ENCODE measurements around the gene BCL11B. TPM values are rescaled to one million over a fixed set of nuclear protein-coding genes. Genes with fewer than 3 reads are reported as not detected.

BCL11B gene
- total RNA-seq, 1 donor from 2014 or later = 1.0 TPM

DNA sequence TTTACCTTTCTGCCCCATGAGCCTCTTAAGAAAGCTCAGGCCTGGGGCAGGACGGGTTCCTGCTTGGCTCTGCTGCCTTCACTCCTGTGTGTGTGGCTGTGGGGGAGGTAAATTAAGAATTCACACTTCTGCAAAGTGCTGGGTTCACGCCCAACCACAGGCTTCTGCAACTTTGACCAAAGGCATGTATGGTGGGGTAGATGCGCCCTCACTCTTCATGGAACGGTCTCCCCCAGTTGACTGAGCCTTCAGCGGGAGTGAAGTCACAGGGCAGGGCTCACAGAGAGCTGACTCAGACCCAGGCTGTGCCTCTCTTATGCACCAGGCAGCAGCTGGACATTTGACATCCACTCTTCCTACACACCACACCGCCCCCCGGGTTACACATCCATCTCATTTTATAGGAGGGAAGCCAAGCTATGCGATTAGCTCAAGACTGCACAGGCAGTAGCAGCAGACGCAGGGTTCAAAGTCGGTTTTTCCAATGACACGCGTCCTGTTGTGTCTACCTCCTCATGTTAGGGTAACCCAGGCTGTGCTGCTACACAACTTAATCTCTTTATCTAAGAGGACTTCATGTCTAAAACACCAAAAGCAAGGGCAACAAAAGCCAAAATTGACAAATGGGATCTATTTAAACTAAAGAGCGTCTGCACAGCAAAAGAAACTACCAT is 15.4 kb upstream of the BCL11B start:
- H3K9me3 Mint-ChIP-seq (ENCODE audit: unreplicated experiment) = no peaks in the 10 kb centered on the region
- no peak overlapping the region for H3K4me3 Mint-ChIP-seq (ENCODE audit: unreplicated experiment)
- no peaks in the 10 kb centered on the region for H3K4me1 Mint-ChIP-seq (ENCODE audit: unreplicated experiment)
- no peak overlapping the region for H3K27ac Mint-ChIP-seq (ENCODE audit: unreplicated experiment)
- H3K27me3 Mint-ChIP-seq (ENCODE audit: unreplicated experiment) = peaks cover 5% of the 10 kb centered on the region
- H3K36me3 Mint-ChIP-seq (ENCODE audit: low read depth, unreplicated experiment) = peaks cover 4% of the 10 kb centered on the region
- TF ChIP-seq, protein P1, sequence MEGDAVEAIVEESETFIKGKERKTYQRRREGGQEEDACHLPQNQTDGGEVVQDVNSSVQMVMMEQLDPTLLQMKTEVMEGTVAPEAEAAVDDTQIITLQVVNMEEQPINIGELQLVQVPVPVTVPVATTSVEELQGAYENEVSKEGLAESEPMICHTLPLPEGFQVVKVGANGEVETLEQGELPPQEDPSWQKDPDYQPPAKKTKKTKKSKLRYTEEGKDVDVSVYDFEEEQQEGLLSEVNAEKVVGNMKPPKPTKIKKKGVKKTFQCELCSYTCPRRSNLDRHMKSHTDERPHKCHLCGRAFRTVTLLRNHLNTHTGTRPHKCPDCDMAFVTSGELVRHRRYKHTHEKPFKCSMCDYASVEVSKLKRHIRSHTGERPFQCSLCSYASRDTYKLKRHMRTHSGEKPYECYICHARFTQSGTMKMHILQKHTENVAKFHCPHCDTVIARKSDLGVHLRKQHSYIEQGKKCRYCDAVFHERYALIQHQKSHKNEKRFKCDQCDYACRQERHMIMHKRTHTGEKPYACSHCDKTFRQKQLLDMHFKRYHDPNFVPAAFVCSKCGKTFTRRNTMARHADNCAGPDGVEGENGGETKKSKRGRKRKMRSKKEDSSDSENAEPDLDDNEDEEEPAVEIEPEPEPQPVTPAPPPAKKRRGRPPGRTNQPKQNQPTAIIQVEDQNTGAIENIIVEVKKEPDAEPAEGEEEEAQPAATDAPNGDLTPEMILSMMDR (IDR thresholded peaks at IDR 0.05; ENCODE audit: unreplicated experiment) = no peak
- DNase-seq (ENCODE audit: low spot score) = no peak

DNA sequence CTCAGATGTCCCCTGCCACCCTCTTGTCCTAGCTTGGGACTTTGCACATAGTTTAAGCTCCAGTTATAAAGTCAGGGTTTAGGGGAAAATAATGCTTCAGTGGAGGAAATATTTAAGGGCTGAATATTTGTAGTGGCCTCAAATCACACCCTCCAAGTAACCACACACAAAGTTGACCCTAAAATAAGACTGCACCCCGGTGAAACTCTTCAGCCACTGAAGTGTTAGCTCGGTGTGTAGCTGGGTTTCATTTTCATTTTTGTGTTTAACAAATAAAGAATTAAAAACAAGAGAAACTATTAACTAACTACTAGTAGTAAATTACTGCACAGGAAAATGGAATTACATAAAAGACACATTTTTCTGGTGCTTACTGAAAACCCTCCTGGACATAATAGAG is 14.8 kb upstream of the BCL11B start:
- H3K4me3 Mint-ChIP-seq (ENCODE audit: unreplicated experiment) = no peak overlapping the region
- peaks cover 4% of the 10 kb centered on the region for H3K36me3 Mint-ChIP-seq (ENCODE audit: low read depth, unreplicated experiment)
- TF ChIP-seq, protein P1 (IDR thresholded peaks at IDR 0.05; ENCODE audit: unreplicated experiment) = no peak
- H3K27ac Mint-ChIP-seq (ENCODE audit: unreplicated experiment) = no peak overlapping the region
- H3K4me1 Mint-ChIP-seq (ENCODE audit: unreplicated experiment) = no peaks in the 10 kb centered on the region
- H3K9me3 Mint-ChIP-seq (ENCODE audit: unreplicated experiment) = no peaks in the 10 kb centered on the region
- peaks cover 7% of the 10 kb centered on the region for H3K27me3 Mint-ChIP-seq (ENCODE audit: unreplicated experiment)
- DNase-seq (ENCODE audit: low spot score) = no peak

DNA sequence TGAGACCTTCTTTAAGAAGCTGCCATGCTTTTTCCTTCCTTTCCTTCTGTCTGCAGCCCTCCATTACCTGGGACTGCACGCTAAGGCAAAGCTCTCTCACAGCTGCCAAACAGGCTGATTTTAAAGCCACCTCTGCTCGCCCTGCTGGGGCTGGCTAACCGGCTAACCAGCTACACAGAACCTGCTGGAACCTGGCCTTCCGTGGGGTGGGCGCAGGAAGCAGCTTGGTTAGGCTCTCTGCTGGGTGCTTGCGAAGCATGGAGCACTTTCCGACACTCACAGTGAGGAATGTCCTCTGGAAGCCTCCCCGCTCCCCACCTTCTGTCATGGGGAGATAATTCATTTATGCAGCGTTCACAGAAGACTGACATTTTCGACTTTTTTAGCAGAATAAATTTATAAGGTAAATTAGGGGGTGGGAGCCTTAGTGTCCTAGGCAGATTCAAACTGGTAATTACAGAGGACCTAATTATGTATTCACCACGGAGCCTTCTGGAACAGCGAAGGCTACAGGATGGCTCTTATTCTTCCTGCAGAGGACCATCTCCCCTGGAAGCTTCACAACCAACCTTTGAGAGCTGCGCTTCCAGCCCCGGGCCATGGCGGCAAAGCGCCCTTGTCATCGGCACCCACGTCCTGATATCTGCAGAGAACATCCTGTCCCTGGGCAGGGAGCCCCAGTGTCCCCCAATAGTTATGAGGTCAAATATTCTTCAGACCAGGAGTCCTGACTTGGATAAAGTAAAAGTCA is 12.4 kb upstream of the BCL11B start:
- H3K27ac Mint-ChIP-seq (ENCODE audit: unreplicated experiment) = no peak overlapping the region
- no peaks in the 10 kb centered on the region for H3K9me3 Mint-ChIP-seq (ENCODE audit: unreplicated experiment)
- no peaks in the 10 kb centered on the region for H3K4me1 Mint-ChIP-seq (ENCODE audit: unreplicated experiment)
- DNase-seq (ENCODE audit: low spot score) = no peak
- H3K4me3 Mint-ChIP-seq (ENCODE audit: unreplicated experiment) = no peak overlapping the region
- no peaks in the 10 kb centered on the region for H3K36me3 Mint-ChIP-seq (ENCODE audit: low read depth, unreplicated experiment)
- TF ChIP-seq, protein P1 (IDR thresholded peaks at IDR 0.05; ENCODE audit: unreplicated experiment) = no peak
- H3K27me3 Mint-ChIP-seq (ENCODE audit: unreplicated experiment) = peaks cover 4% of the 10 kb centered on the region

DNA sequence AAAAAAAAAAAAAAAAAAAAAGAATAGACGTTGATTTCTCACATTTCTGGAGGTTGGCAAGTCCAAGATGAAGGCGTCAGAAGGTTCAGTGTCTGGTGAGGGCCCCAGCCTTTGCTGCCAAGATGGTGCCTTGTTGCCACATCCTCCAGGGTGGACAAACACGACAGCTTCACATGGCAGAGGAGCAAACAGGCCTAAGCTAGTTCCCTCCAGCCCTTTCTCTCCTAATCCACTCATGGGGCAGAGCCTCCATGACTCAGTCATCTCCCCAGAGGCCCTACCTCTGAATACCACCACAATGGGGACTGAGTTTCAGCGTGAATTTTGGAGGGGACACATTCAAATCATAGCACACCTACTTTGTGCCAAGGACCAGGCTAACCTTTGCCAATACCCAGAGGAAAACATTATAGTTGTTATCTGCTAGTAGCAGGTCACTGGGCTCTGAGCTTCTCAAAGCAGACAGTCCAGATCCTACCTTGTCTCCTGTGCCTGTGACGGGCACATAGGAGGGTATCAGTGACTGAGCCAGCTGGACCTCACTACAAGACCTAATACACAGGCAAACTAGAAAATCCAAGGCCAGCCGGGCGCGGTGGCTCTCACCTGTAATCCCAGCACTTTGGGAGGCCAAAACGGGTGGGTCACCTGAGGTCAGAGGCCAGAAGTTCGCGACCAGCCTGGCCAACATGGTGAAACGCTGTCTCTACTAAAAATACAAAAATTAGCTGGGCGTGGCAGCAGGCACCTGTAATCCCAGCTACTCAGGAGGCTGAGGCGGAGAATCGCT is 10.5 kb upstream of the BCL11B start:
- TF ChIP-seq, protein P1 (IDR thresholded peaks at IDR 0.05; ENCODE audit: unreplicated experiment) = no peak
- Mint-ChIP-seq H3K4me1 (ENCODE audit: unreplicated experiment) (peaks cover 2% of the 10 kb centered on the region), H3K27me3 (ENCODE audit: unreplicated experiment) (peaks cover 4% of the 10 kb centered on the region), H3K36me3 (ENCODE audit: low read depth, unreplicated experiment) (no peaks in the 10 kb centered on the region), H3K9me3 (ENCODE audit: unreplicated experiment) (no peaks in the 10 kb centered on the region), H3K27ac (ENCODE audit: unreplicated experiment) (no peak overlapping the region), H3K4me3 (ENCODE audit: unreplicated experiment) (no peak overlapping the region)
- no peak for DNase-seq (ENCODE audit: low spot score)

Data from endothelial cell (in vitro differentiated cells).